KOPT-K1 (cell line): Measurements from ENCODE around the gene IRF7.
"Not testable (repeated sequence)": the region's sequence is repeated elsewhere in the genome, so short reads cannot be mapped to it uniquely, and the experiment has no call there.

Source experiments
- H3K27ac ChIP-seq: fragments of 200-600 bp; sonication (generic); 2 replicates; pipeline ENCODE4 v1.5.1; 2016; ENCODE audit warnings: antibody characterized with exemption, mild to moderate bottlenecking, low read depth, low read length; ENCODE audit not compliant: poor library complexity, severe bottlenecking
- H3K36me3 ChIP-seq: fragments of 200-600 bp; sonication (generic); 2 replicates; pipeline ENCODE4 v1.5.1; 2017; ENCODE audit warnings: antibody characterized with exemption, mild to moderate bottlenecking, low read length, moderate library complexity; ENCODE audit not compliant: insufficient read depth
- H3K9me3 ChIP-seq: fragments of 200-600 bp; sonication (generic); 2 replicates; pipeline ENCODE4 v1.5.1; 2017; ENCODE audit warnings: antibody characterized with exemption, low read length, mild to moderate bottlenecking; ENCODE audit not compliant: insufficient read depth, poor library complexity, severe bottlenecking

The IRF7 gene

GRCh38 chr11:575313-575995 lies 40.3 kb downstream of the IRF7 start:
- H3K27ac ChIP-seq: peak overlapping the region; percentile 35
- no peaks in the 10 kb centered on the region for H3K9me3 ChIP-seq

GRCh38 chr11:574632-575312 lies 41.0 kb downstream of the IRF7 start:
- H3K27ac ChIP-seq: no peak overlapping the region
- H3K9me3 ChIP-seq: no peaks in the 10 kb centered on the region
- H3K36me3 ChIP-seq: peaks cover 10% of the 10 kb centered on the region; the same call in 1 of the 2 replicates

More at GRCh38 chr11:575313-575995, 40.3 kb downstream of the IRF7 start:
- H3K36me3 ChIP-seq: peaks cover 15% of the 10 kb centered on the region; the same call in 1 of the 2 replicates

GRCh38 chr11:574031-574570 lies 41.6 kb downstream of the IRF7 start:
- H3K27ac ChIP-seq, H3K36me3 ChIP-seq, H3K9me3 ChIP-seq: not testable (repeated sequence)

- H3K36me3 ChIP-seq: no peaks in the 10 kb centered on the region
- no peaks in the 10 kb centered on the region for H3K9me3 ChIP-seq
- H3K27ac ChIP-seq: no peak overlapping the region
These were observed 42.5 kb downstream of the IRF7 start for GRCh38 chr11:573146-573759.

- Histone ChIP-seq H3K36me3 (no peaks in the 10 kb centered on the region), H3K27ac (no peak overlapping the region), H3K9me3 (no peaks in the 10 kb centered on the region)
These were observed 44.0 kb downstream of the IRF7 start for GRCh38 chr11:571802-572185.

DNA sequence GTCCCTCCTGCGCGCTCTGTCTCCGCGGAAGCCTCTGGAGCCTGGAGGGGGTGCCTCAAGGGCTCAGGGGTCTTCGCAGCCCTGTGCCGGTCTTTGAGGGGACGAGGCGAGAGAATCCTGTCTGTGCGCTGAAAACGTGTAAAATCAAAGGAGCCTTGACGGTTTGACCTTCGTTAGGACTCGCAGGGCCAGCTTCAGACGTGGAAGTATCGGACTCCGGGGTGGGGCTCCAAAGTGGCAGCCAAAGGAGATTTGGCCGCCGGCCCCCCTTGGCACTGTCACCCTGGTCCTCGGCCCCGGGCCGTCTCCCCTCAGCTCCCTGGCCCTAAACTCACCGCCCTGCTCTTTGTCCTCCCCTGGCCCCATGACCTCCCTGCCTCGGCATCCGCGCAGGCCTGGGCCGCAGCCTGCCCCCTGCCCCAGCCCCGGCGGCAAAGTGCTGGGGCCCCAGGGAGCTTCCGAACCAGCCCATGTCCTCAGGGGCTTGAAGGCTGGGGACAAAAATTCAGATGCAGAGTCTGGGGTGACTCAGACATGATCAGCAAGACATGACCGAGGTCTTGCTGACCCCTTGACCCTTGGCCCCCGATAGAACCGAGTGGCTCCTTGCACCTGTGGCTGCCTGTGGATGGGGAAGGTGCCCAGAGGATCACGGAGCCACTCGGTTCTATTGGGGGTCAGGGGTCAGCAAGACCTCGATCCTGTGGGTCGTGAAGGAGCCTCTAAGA lies 46.4 kb downstream of the IRF7 start:
- Histone ChIP-seq H3K9me3 (no peaks in the 10 kb centered on the region), H3K36me3 (peaks cover 5% of the 10 kb centered on the region; the same call in 1 of the 2 replicates), H3K27ac (peak overlapping the region; percentile 79)

- H3K9me3 ChIP-seq: no peaks in the 10 kb centered on the region
- H3K27ac ChIP-seq: peak overlapping the region; percentile 79
- peaks cover 5% of the 10 kb centered on the region; the same call in 1 of the 2 replicates for H3K36me3 ChIP-seq
These were observed 47.2 kb downstream of the IRF7 start for GRCh38 chr11:568306-569157.

- H3K36me3 ChIP-seq: peaks cover 5% of the 10 kb centered on the region; the same call in 1 of the 2 replicates
- H3K27ac ChIP-seq: peak overlapping the region; percentile 79
- no peaks in the 10 kb centered on the region for H3K9me3 ChIP-seq
These were observed 48.0 kb downstream of the IRF7 start for GRCh38 chr11:567629-568292.

DNA sequence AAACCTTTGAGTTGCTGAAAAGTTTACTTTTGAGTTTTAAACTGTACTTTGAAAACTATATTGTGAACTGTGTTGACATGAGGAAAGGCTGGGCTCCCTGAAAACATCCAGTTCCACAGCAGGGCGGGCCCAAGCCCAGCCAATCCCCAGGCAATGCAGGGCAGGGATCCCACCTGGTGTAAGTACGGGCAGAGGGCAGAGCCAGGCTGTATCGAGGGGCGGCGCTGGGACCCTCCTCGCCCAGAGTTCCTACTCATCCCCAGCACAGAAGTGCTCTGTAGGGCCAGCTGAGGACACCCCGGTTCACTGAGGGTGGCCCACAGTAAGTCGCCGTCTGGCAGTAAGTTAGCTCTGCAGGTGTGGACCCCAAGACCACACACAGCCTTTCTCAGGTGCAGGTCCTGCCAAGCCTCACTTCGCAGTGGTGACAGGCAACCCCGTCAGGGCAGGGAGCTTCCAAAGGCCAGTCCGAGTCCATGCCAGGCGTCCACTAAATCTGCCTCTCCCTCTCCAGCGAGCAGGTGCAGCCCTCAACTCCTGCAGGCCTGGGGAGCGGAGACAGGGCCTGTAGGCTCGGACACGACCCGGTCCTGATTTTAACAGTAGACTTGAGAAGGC lies 48.6 kb downstream of the IRF7 start:
- Histone ChIP-seq H3K9me3 (no peaks in the 10 kb centered on the region), H3K36me3 (peaks cover 5% of the 10 kb centered on the region; the same call in 1 of the 2 replicates), H3K27ac (peak overlapping the region; percentile 79)

DNA sequence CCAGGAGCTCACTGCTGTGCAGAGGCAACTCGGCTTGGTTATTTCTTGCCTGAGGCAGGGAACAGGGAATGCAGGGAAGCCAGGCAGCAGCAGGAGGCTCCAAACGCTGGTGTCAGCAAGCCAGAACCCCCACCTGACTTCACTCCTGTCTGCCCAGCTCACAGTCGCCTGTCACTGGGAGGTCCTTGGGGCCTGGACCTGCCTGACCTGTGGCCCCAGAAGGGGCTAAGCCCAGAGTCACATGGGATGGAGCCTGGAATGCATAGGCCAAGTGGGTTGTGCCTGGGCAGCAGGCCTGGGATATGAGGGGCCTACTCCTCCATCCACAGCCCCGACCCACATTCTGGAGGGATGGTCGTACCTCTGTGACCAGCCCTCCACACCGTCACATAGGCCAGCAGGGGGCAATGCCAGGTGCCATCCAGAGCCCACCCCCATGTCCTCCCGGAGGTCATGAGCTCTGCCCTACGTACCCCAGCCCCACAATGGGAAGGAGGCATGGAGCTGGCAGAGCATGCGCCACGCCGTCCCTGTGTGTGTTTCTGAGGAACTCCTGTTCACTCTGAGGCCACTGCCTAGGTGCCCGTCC lies 49.7 kb downstream of the IRF7 start:
- no peak overlapping the region for H3K27ac ChIP-seq
- H3K36me3 ChIP-seq: peaks cover 5% of the 10 kb centered on the region; the same call in 1 of the 2 replicates
- no peaks in the 10 kb centered on the region for H3K9me3 ChIP-seq

DNA sequence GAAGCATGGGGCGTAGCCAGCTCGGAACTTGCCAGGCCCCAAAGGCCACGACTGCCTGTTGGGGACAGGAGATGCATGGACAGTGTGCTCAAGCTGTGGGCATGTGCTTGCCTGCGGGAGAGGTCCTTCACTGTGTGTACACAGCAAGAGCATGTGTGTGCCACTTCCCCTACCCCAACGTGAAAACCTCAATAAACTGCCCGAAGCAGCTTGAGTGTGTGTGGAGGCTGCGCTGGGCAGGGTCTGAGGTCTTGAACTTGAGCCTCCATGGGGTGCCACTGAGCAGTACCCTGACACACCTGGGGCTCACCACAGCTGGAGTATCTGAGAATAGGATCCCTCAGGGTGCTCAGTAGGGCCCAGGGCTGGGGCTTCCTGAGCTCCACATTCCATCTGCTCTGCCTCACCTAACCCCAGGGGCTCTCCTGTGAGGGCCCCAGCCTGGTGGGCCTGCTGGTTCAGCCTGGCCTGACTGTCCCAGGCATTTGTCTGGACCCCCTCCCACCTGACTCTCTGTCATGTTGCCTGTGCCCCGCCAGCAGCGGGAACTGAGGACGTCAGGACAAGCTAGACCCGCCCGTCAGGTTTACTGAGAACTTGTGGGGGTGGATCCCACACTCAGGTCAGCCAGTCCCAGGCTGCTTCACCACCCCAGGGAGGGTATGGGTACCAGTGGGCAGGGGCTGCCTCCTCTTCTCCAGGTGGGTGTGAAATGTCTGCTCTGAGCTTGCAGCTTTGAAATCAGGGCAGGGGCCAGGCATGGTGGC lies 51.8 kb downstream of the IRF7 start:
- Histone ChIP-seq H3K27ac (no peak overlapping the region), H3K36me3 (peaks cover 5% of the 10 kb centered on the region; the same call in 1 of the 2 replicates), H3K9me3 (no peaks in the 10 kb centered on the region)

GRCh38 chr11:563066-563811 lies 52.5 kb downstream of the IRF7 start:
- H3K9me3 ChIP-seq: no peaks in the 10 kb centered on the region
- H3K36me3 ChIP-seq: peaks cover 5% of the 10 kb centered on the region; the same call in 1 of the 2 replicates
- no peak overlapping the region for H3K27ac ChIP-seq
